Measurements from ENCODE around the gene MINK1.

GRCh38 chr17:4896332-4897197 is 63.4 kb downstream of the MINK1 start:
- TF ChIP-seq CTCF (IDR thresholded peaks at IDR 0.05): no peak
- no peak for TF ChIP-seq POLR2AphosphoS5 (IDR thresholded peaks at IDR 0.05; ENCODE audit: insufficient read depth in 1 of 2, low read depth in 1 of 2)
- TF ChIP-seq POLR2A (IDR thresholded peaks at IDR 0.05): no peak
